ENCODE measurements around the gene GIT2.

DNA sequence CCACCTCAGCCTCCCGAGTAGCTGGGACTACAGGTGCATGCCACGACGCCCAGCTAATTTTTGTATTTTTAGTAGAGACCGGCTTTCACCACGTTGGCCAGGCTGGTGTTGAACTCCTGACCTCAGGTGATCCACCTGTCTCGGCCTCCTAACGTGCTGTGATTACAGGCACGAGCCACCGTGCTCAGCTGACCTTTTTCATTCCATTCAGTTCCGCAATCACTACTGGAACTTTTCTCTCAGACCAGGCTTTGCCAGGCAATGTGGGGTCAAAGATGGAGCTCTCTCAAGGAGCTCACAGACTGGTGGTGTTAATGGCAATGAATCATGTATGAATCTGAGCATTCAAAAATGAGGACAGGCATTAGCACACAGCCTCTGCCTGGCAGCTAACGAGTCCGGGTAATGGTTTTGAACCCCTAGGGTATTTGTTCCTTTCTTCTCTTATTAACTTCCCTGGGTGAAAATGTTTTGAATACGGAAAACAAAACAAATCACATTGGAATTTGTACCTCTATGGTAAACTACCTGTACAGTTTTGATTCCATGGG lies 105.5 kb downstream of the GIT2 start:
- TF ChIP-seq, protein P1, sequence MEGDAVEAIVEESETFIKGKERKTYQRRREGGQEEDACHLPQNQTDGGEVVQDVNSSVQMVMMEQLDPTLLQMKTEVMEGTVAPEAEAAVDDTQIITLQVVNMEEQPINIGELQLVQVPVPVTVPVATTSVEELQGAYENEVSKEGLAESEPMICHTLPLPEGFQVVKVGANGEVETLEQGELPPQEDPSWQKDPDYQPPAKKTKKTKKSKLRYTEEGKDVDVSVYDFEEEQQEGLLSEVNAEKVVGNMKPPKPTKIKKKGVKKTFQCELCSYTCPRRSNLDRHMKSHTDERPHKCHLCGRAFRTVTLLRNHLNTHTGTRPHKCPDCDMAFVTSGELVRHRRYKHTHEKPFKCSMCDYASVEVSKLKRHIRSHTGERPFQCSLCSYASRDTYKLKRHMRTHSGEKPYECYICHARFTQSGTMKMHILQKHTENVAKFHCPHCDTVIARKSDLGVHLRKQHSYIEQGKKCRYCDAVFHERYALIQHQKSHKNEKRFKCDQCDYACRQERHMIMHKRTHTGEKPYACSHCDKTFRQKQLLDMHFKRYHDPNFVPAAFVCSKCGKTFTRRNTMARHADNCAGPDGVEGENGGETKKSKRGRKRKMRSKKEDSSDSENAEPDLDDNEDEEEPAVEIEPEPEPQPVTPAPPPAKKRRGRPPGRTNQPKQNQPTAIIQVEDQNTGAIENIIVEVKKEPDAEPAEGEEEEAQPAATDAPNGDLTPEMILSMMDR (conservative IDR thresholded peaks at IDR 0.05) = no peak
- TF ChIP-seq EZH2 (IDR thresholded peaks at IDR 0.05; ENCODE audit: low read depth) = no peak
